ENCODE results near the gene PYGB. TPM values are rescaled to one million over a fixed set of nuclear protein-coding genes. Genes with fewer than 3 reads are reported as not detected.

The PYGB gene
- polyA plus RNA-seq, 3 donors from 2014 or later: 39.3 to 56.0 (median 51.0) TPM

DNA sequence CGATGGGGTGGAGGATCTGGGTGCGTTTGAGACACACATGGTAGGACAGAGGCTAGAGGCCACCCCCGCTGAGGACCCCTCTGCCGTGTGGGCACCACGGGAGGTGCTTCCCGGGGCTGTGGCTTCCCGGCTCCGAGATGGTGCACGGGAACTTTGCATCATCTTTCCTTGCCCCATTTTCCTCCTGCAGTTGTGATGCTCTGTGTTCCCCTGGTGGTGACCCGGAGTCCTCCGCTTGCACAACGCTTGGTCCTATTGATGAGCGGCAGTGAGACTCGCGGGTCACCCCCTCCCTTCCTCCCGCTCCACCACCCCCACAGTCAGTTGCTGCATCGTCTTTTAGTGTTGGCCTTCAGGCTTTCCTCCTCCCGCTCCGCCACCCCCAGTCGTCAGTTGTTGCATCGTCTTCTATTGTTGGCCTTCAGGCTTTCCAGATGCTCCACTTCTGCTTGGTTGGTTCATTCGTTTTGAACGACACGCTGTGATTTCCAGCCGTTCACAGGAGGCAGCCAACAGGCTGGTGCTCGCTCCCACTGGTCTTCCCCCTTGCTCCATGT, 37.3 kb downstream of the PYGB start:
- H3K4me3 Mint-ChIP-seq: no peak overlapping the region
- no peak for DNase-seq
- H3K27ac Mint-ChIP-seq: no peak overlapping the region
- no peaks in the 10 kb centered on the region for H3K4me1 Mint-ChIP-seq
- no peaks in the 10 kb centered on the region for H3K9me3 Mint-ChIP-seq
- H3K36me3 Mint-ChIP-seq: peaks cover 4 to 21% (median 16%) of the 10 kb centered on the region in 3 donors
- H3K27me3 Mint-ChIP-seq (ENCODE audit: low read depth in 3 of 3): peaks cover 2 to 6% (median 6%) of the 10 kb centered on the region in 3 donors

DNA sequence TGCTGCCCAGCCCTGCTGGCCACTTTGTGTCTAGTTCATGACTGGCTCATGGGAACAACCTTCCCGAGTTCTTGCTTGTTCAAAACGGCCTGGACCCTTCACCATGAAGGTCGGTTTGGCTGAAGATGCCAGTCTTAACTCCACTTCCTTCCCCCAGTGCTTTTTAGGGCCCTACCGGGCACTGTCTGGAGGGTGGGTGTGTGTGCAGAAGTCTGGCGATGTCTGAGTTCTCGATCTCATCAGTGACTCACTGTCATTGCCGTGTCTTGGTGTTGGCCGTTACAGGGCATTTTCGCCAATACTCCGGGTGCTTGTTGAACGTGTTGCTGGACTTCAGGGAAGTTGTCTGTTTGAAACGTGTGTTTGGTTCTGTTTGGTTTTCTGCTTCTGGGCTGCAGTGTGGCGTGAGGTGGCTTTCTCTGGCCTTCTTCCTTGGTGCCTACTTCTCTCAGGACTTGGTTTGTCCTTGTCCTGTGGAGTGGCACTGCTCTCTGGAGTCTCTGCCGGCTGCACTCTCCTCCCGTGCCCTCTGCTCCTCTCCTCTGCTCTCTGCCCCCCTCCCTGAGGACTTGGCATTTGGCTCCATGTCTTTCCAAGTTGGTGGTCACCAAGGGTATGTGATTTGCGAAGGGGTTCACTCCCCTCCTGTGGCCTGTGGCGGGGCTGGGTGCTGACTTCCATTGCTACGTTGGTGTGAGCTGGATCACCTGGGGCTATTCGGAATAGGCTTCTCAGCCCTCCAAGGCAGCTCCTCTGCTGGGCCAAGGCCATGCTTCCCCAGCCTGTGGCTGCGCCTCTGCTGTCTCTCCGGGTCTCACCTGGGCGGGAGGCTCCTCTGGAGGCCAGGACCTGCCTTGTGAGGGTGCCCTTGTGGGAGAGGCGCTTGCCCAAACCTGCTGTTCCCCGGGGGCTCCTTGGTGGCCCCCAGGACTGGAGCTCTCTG, 38.2 kb downstream of the PYGB start:
- H3K9me3 Mint-ChIP-seq: no peaks in the 10 kb centered on the region
- H3K4me3 Mint-ChIP-seq: no peak overlapping the region
- no peaks in the 10 kb centered on the region for H3K4me1 Mint-ChIP-seq
- H3K27me3 Mint-ChIP-seq (ENCODE audit: low read depth in 3 of 3): peaks cover 2 to 6% (median 6%) of the 10 kb centered on the region in 3 donors
- peaks cover 4 to 21% (median 16%) of the 10 kb centered on the region in 3 donors for H3K36me3 Mint-ChIP-seq
- no peak overlapping the region for H3K27ac Mint-ChIP-seq
- DNase-seq: no peak

- Mint-ChIP-seq H3K9me3 (no peaks in the 10 kb centered on the region), H3K4me1 (no peaks in the 10 kb centered on the region), H3K27me3 (ENCODE audit: low read depth in 3 of 3) (peaks cover 2 to 6% (median 4%) of the 10 kb centered on the region in 3 donors), H3K4me3 (no peak overlapping the region), H3K36me3 (peaks cover 4 to 21% (median 16%) of the 10 kb centered on the region in 3 donors), H3K27ac (no peak overlapping the region)
- no peak for DNase-seq
Measured at GRCh38 chr20:25286917-25287316, 39.0 kb downstream of the PYGB start.

GRCh38 chr20:25287631-25288290, 39.9 kb downstream of the PYGB start:
- Mint-ChIP-seq H3K27ac (no peak overlapping the region), H3K9me3 (no peaks in the 10 kb centered on the region), H3K4me3 (no peak overlapping the region), H3K36me3 (peaks cover 4 to 21% (median 16%) of the 10 kb centered on the region in 3 donors), H3K27me3 (ENCODE audit: low read depth in 3 of 3) (peaks cover 2 to 6% (median 4%) of the 10 kb centered on the region in 3 donors), H3K4me1 (no peaks in the 10 kb centered on the region)
- DNase-seq: no peak

GRCh38 chr20:25288291-25289181, 40.7 kb downstream of the PYGB start:
- Mint-ChIP-seq H3K4me1 (no peaks in the 10 kb centered on the region), H3K36me3 (peaks cover 4 to 24% (median 16%) of the 10 kb centered on the region in 3 donors), H3K27ac (peak overlapping the region in 1 of 6 donors; percentile 22), H3K4me3 (no peak overlapping the region), H3K27me3 (ENCODE audit: low read depth in 3 of 3) (peaks cover 2 to 6% (median 5%) of the 10 kb centered on the region in 3 donors), H3K9me3 (no peaks in the 10 kb centered on the region)
- DNase-seq: no peak

DNA sequence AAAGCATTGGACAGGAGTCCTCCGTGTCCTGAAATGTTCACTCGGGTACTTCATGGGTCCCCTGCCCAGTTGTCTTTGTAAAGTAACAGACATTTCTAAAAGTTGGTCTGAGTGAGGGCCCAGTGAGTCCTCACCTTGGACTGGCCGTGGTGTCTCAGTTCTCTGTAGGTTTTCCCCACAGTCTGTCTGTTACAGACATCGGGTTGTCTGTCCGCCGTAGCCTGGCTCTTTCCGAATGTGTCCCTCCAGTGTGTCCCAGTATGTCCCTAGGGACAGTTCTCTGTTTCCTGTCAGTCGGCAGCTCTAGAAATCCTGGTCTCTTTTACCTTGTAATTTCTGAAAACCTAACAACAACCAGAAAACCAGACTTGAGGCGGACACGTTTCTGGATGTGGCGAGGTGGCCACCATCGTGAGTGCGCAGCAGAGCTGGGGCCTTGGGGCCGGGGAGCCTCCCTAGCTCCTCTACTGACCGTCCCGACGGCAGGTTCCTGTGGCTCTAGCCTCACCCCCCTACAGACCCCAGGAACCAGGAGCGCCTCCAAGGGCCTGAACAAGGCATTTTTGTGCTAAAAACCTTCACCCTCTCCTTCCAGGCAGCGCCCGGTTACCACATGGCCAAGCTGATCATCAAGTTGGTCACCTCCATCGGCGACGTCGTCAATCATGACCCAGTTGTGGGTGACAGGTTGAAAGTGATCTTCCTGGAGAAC, 42.2 kb downstream of the PYGB start:
- H3K36me3 Mint-ChIP-seq: peaks cover 4 to 23% (median 16%) of the 10 kb centered on the region in 3 donors
- H3K4me1 Mint-ChIP-seq: peaks cover 0 to 2% of the 10 kb centered on the region in 2 donors
- no peaks in the 10 kb centered on the region for H3K9me3 Mint-ChIP-seq
- H3K4me3 Mint-ChIP-seq: no peak overlapping the region
- H3K27ac Mint-ChIP-seq: no peak overlapping the region
- DNase-seq: no peak
- peaks cover 3 to 9% (median 5%) of the 10 kb centered on the region in 3 donors for H3K27me3 Mint-ChIP-seq (ENCODE audit: low read depth in 3 of 3)

DNA sequence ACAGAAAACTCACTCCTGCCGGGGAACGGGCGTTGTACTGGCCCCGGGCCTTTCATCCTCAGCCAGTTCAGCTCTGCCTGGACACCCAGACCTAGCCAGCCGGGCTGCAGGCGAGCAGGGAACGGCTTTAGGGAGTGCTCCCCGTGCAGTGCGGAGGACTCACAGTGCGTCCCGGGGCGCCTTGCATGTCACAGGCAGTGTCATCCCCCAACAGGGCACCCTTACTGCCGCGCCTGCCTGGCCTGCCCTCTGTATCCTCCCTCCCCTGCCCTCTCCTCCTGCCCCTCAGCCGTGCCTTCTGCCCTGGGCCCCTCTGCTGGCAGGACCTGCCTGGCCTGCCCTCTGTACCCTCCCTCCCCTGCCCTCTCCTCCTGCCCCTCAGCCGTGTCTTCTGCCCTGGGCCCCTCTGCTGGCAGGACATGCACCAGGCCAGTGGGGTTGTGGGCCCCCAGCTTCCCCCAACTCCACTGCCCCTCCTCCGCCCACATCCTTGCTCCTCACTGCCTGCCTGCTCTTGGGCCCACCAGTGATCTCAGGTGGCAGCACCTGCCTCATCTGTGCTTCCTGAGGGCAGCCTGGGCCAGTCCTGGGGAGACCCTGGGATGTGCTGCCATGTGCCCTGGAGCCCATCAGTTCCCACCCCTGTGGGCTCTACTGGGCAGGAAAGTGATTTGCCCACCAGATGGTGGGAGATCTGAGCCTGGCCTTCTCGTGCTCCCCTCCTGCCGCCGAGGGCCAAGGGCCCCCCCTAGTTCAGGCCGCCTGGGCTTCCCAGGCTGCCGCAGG, 43.0 kb downstream of the PYGB start:
- H3K27ac Mint-ChIP-seq: no peak overlapping the region
- no peak for DNase-seq
- no peaks in the 10 kb centered on the region for H3K9me3 Mint-ChIP-seq
- H3K36me3 Mint-ChIP-seq: peaks cover 4 to 15% (median 8%) of the 10 kb centered on the region in 3 donors
- H3K27me3 Mint-ChIP-seq (ENCODE audit: low read depth in 3 of 3): peaks cover 3 to 5% (median 5%) of the 10 kb centered on the region in 3 donors
- H3K4me3 Mint-ChIP-seq: no peak overlapping the region
- peaks cover 0 to 2% of the 10 kb centered on the region in 2 donors for H3K4me1 Mint-ChIP-seq

DNA sequence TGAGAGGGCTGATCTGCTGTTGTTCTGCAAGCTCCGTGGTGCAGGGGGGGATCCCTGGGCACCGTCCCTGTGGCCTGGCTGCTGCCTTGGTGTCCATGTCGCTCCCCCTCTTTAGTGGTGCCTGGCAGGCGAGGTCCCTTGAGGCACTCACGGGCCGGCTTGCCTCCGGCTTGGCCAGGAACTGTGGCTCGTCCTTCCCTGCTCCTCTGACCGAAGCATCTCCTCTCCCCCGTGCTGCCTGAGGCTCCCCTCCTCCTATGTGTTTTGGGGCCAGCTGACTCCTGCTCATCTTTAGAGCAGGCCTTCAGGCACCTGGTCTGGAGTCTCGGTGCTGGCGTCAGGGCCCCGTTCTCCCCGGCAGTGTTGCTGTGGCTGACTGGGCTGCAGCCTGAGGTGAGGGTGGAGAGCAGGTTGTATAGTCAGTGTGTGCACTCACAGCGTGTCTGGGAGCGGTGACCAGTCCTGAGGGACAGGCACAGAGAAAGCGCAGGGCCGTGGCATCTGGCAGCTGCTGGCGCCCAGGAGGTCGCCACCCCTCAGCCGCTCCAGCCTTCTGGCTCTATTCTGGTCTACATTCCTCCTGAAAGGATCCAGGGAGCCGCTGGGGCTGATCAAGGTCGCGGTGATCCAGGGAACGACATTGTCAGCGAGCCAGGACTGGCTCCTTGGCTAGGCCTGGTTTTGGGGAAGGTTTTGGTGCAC, 43.7 kb downstream of the PYGB start:
- Mint-ChIP-seq H3K4me1 (peaks cover 0 to 3% of the 10 kb centered on the region in 2 donors), H3K4me3 (no peak overlapping the region), H3K27me3 (ENCODE audit: low read depth in 3 of 3) (peaks cover 2 to 5% (median 5%) of the 10 kb centered on the region in 3 donors), H3K36me3 (peaks cover 4 to 10% (median 5%) of the 10 kb centered on the region in 3 donors), H3K9me3 (no peaks in the 10 kb centered on the region), H3K27ac (no peak overlapping the region)
- DNase-seq: no peak

DNA sequence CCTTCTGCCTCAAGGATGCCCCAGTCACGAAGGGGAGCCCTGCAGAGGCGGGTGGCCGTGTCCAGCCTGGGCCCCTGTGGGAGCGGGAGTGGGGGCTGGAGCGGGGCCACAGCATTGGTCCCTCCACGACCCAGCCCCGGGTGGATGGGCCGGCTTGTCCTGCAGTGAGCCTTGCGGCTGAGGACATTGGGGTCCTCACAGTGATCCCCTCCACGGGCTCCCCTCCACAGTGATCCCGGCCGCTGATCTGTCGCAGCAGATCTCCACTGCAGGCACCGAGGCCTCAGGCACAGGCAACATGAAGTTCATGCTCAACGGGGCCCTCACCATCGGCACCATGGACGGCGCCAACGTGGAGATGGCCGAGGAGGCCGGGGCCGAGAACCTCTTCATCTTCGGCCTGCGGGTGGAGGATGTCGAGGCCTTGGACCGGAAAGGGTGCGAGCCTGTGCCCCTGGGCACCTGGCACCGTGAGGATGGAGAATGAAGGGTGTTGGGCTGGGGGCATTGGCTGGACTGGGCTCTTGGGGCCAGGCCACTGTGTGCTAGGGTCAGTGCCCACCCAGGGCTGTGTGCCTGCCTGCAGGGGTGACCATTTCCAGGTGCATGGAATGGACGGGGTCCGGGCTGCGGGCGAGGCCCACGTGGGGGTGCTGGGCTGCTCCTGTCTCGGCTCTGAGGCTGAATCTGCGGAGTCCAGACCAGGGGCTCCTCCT, 44.4 kb downstream of the PYGB start:
- no peak overlapping the region for H3K27ac Mint-ChIP-seq
- H3K4me3 Mint-ChIP-seq: no peak overlapping the region
- H3K4me1 Mint-ChIP-seq: peaks cover 0 to 3% of the 10 kb centered on the region in 2 donors
- H3K27me3 Mint-ChIP-seq (ENCODE audit: low read depth in 3 of 3): peaks cover 2 to 5% (median 5%) of the 10 kb centered on the region in 3 donors
- peaks cover 0 to 5% (median 4%) of the 10 kb centered on the region in 3 donors for H3K36me3 Mint-ChIP-seq
- no peaks in the 10 kb centered on the region for H3K9me3 Mint-ChIP-seq
- no peak for DNase-seq

- no peaks in the 10 kb centered on the region for H3K9me3 Mint-ChIP-seq
- DNase-seq: no peak
- H3K36me3 Mint-ChIP-seq: peaks cover 0 to 5% (median 4%) of the 10 kb centered on the region in 3 donors
- peaks cover 2 to 6% (median 5%) of the 10 kb centered on the region in 3 donors for H3K27me3 Mint-ChIP-seq (ENCODE audit: low read depth in 3 of 3)
- H3K4me3 Mint-ChIP-seq: no peak overlapping the region
- peak overlapping the region in 3 of 6 donors; percentile 40 to 85 (median 61) for H3K27ac Mint-ChIP-seq
- peaks cover 0 to 3% of the 10 kb centered on the region in 2 donors for H3K4me1 Mint-ChIP-seq
Measured at GRCh38 chr20:25293507-25293906, 45.6 kb downstream of the PYGB start.

DNA sequence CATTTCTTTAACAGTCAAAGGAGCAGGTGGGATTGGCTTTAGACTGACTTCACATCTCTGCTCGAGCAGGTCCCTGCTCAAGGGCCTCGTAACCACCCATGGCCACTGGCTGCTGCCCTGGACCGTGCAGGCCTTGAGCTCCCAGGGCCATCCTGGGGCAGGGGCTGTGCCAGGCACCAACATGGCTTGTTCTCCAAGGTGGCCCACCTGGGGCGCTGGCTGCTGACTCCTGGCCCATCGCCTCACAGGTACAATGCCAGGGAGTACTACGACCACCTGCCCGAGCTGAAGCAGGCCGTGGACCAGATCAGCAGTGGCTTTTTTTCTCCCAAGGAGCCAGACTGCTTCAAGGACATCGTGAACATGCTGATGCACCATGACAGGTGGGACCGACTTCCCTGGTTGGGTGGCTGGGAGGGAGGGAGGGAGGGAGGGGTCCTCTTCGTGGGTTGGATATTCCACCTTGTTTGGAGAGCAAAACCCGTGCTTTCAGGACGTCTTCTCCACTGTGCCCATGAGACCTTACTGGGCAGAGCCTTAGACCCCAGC, 46.1 kb downstream of the PYGB start:
- Mint-ChIP-seq H3K4me3 (no peak overlapping the region), H3K36me3 (peaks cover 0 to 5% (median 4%) of the 10 kb centered on the region in 3 donors), H3K9me3 (no peaks in the 10 kb centered on the region), H3K27me3 (ENCODE audit: low read depth in 3 of 3) (peaks cover 2 to 6% (median 5%) of the 10 kb centered on the region in 3 donors), H3K4me1 (peaks cover 0 to 3% of the 10 kb centered on the region in 2 donors), H3K27ac (peak overlapping the region in 2 of 6 donors; percentile 34 to 61)
- DNase-seq: no peak

Measured in immature natural killer cell (primary cell).